ENCODE data around the gene DLK1.

DNA sequence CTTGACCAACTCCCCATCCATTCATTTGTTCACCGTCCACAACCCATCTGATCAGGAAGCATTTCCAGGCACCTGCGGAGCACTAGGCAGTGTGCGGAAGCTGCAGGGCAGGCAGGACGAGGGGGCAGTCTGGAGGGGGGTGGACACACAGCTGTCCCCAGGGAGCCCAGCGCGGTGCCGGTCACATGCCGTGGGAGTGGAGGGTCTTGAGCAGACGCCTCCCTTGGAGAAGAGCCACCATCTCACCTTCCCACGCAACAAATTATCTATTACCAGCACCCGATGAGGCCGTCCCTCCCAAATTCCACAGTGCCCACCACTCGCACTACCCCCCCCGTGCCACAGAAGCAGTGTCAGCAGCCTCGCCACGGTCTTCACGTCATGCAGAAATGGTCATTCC, 10.8 kb downstream of the DLK1 start:
- TF ChIP-seq, protein P1, sequence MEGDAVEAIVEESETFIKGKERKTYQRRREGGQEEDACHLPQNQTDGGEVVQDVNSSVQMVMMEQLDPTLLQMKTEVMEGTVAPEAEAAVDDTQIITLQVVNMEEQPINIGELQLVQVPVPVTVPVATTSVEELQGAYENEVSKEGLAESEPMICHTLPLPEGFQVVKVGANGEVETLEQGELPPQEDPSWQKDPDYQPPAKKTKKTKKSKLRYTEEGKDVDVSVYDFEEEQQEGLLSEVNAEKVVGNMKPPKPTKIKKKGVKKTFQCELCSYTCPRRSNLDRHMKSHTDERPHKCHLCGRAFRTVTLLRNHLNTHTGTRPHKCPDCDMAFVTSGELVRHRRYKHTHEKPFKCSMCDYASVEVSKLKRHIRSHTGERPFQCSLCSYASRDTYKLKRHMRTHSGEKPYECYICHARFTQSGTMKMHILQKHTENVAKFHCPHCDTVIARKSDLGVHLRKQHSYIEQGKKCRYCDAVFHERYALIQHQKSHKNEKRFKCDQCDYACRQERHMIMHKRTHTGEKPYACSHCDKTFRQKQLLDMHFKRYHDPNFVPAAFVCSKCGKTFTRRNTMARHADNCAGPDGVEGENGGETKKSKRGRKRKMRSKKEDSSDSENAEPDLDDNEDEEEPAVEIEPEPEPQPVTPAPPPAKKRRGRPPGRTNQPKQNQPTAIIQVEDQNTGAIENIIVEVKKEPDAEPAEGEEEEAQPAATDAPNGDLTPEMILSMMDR (conservative IDR thresholded peaks at IDR 0.05; ENCODE audit: low read length): no peak
- TF ChIP-seq EZH2phosphoT487 (IDR thresholded peaks at IDR 0.05; ENCODE audit: borderline replicate concordance, low read depth, low read length): no peak

Data from OCI-LY7 (cell line).